Cardiac fibroblast (primary cell): ENCODE results near the gene EXOC6.

Source experiments
- DNase-seq, 2 donors: peaks; one replicate each; pipeline versions ENCODE4 v3.0.0 to v3.0.0-alpha.2; 2010; ENCODE audit warnings: low read depth in 2 of 2
- H3K4me3 ChIP-seq, 2 donors: replicated peaks in 1 of 2; 1 replicate in 1 of 2; 2 replicates in 1 of 2; pipeline ENCODE4 v1.5.1; 2011; ENCODE audit warnings: low read depth in 2 of 2, low read length in 2 of 2, mild to moderate bottlenecking in 2 of 2, moderate library complexity in 1 of 2
- CTCF ChIP-seq: IDR thresholded peaks from one replicate; pipeline ENCODE4 v1.5.1; 2011; ENCODE audit warnings: low read depth, mild to moderate bottlenecking, low read length, inconsistent platforms

EXOC6 gene

GRCh38 chr10:92848441-92849233, at the start of gene EXOC6:
TSS of gene EXOC6 (plus strand) at chr10:92848520. CDS start at chr10:92848534, 14 bp downstream.
- peak; percentile 79 for DNase-seq
- TF ChIP-seq CTCF, result no peak
- H3K4me3 ChIP-seq, result peak within 1 kb of the TSS; percentile 69 to 82

- H3K4me3 ChIP-seq, result no peak overlapping the region
- no peak for TF ChIP-seq CTCF
- DNase-seq, result peak; percentile 15 to 23
These were observed 48.8 kb upstream of the EXOC6 start for GRCh38 chr10:92799568-92799967.

- TF ChIP-seq CTCF, result no peak
These were observed 48.1 kb upstream of the EXOC6 start for GRCh38 chr10:92800134-92800733.

GRCh38 chr10:92801978-92802872, 46.1 kb upstream of the EXOC6 start:
- no peak for TF ChIP-seq CTCF
- no peak overlapping the region for H3K4me3 ChIP-seq
- DNase-seq, result no peak

More at GRCh38 chr10:92800134-92800733, 48.1 kb upstream of the EXOC6 start:
- DNase-seq, result no peak
- no peak overlapping the region for H3K4me3 ChIP-seq

- TF ChIP-seq CTCF, result no peak
- no peak overlapping the region for H3K4me3 ChIP-seq
- no peak for DNase-seq
These were observed 38.5 kb upstream of the EXOC6 start for GRCh38 chr10:92809840-92810239.

GRCh38 chr10:92810934-92811532, 37.3 kb upstream of the EXOC6 start:
- H3K4me3 ChIP-seq, result no peak overlapping the region
- no peak for DNase-seq
- no peak for TF ChIP-seq CTCF
